Stimulated activated CD4-positive, alpha-beta T cell treated with anti-CD3 and anti-CD28 coated beads, Interleukin-12 subunit alpha, Interleukin-12 subunit beta, amount 100 ng/mL, for 24 hours (primary cell): ENCODE measurements around the gene NIPSNAP2.
A peak's percentile ranks its signal among the peaks of the same experiment; 100 is the strongest.
"Not testable (repeated sequence)": the region's sequence is repeated elsewhere in the genome, so short reads cannot be mapped to it uniquely, and the experiment has no call there.

ENCODE experiments used
- DNase-seq, 2 experiments: peaks; one replicate each; pipeline ENCODE4 v3.0.0-alpha.2; 2020; ENCODE audit warnings: low read depth in 2 of 2

NIPSNAP2 gene

GRCh38 chr7:55964261-55965099, at the start of gene NIPSNAP2:
TSS of gene NIPSNAP2 (plus strand) at chr7:55964585. CDS start at chr7:55964610, 25 bp downstream.
- peak; percentile 42 to 43 for DNase-seq

GRCh38 chr7:55917771-55918170, 46.6 kb upstream of the NIPSNAP2 start:
- no peak for DNase-seq

- no peak for DNase-seq
Measured at GRCh38 chr7:55928006-55928767, 36.2 kb upstream of the NIPSNAP2 start.

GRCh38 chr7:55931421-55932151, 32.8 kb upstream of the NIPSNAP2 start:
- no peak for DNase-seq

- DNase-seq: no peak
Measured at GRCh38 chr7:55939514-55940123, 24.8 kb upstream of the NIPSNAP2 start.

- DNase-seq: no peak
Measured at GRCh38 chr7:55946545-55946944, 17.8 kb upstream of the NIPSNAP2 start.

- peak; percentile 87 to 88 for DNase-seq
Measured at GRCh38 chr7:55951637-55952351, 12.6 kb upstream of the NIPSNAP2 start, which contains the start of gene MRPS17. TSS of gene MRPS17 (plus strand) at chr7:55951877. CDS start at chr7:55953196, 1,319 bp downstream.

- not testable (repeated sequence) for DNase-seq
Measured at GRCh38 chr7:55952352-55952671, 12.1 kb upstream of the NIPSNAP2 start.

GRCh38 chr7:55953707-55954475, 10.5 kb upstream of the NIPSNAP2 start:
- DNase-seq: no peak

GRCh38 chr7:55957190-55957589, 7.2 kb upstream of the NIPSNAP2 start:
- no peak for DNase-seq

GRCh38 chr7:55962014-55962413, 2.4 kb upstream of the NIPSNAP2 start:
- no peak for DNase-seq

GRCh38 chr7:55963584-55964168, 709 bp upstream of the NIPSNAP2 start:
- DNase-seq: no peak

GRCh38 chr7:55965100-55965470, 700 bp downstream of the NIPSNAP2 start:
- DNase-seq: no peak

GRCh38 chr7:55965805-55966421, 1.5 kb downstream of the NIPSNAP2 start:
- DNase-seq: no peak

GRCh38 chr7:55966851-55967250, 2.5 kb downstream of the NIPSNAP2 start:
- no peak for DNase-seq

GRCh38 chr7:55969391-55969790, 5.0 kb downstream of the NIPSNAP2 start:
- no peak for DNase-seq

- no peak for DNase-seq
Measured at GRCh38 chr7:55970561-55970960, 6.2 kb downstream of the NIPSNAP2 start.

- no peak for DNase-seq
Measured at GRCh38 chr7:55970978-55971377, 6.6 kb downstream of the NIPSNAP2 start.

GRCh38 chr7:55973747-55974250, 9.4 kb downstream of the NIPSNAP2 start:
- DNase-seq: no peak
